AG04449 (cell line): Measurements from ENCODE around the gene FHIT.

Experiments
- CTCF ChIA-PET: fragments of 350-600 bp; formaldehyde crosslinking; extraction: SDS; loops from one replicate; lab custom pipeline; 2021; ENCODE audit warnings: antibody characterized with exemption; lab: Yijun Ruan, JAX
- POLR2A ChIA-PET: fragments of 400-600, 350-600 bp; formaldehyde crosslinking; extraction: SDS; loops from one replicate; lab custom pipeline; 2020; ENCODE audit warnings: antibody characterized with exemption, inconsistent platforms; lab: Yijun Ruan, JAX
- DNase-seq: peaks from one replicate; pipeline ENCODE4 v3.0.0-alpha.2; 2010; ENCODE audit warnings: low read depth, low spot score
- H3K4me3 ChIP-seq: 2 replicates; pipeline ENCODE4 v1.5.1; 2011; ENCODE audit warnings: low read depth, mild to moderate bottlenecking, control low read depth, low read length
- CTCF ChIP-seq: IDR thresholded peaks from one replicate; pipeline ENCODE4 v1.5.1; 2011; ENCODE audit warnings: mild to moderate bottlenecking, moderate library complexity, low read length, control low read depth, inconsistent platforms; ENCODE audit not compliant: insufficient read depth; ENCODE audit errors: missing control alignments

FHIT gene

GRCh38 chr3:61136191-61136590 lies 115.1 kb downstream of the FHIT start:
- CTCF ChIA-PET = no interaction called here

GRCh38 chr3:61134532-61134931 lies 116.7 kb downstream of the FHIT start:
- no peak overlapping the region for H3K4me3 ChIP-seq
- CTCF ChIA-PET = no interaction called here
- no peak for TF ChIP-seq CTCF
- POLR2A ChIA-PET = no interaction called here
- no peak for DNase-seq

More at GRCh38 chr3:61136191-61136590, 115.1 kb downstream of the FHIT start:
- DNase-seq = no peak
- H3K4me3 ChIP-seq = no peak overlapping the region
- POLR2A ChIA-PET = no interaction called here
- no peak for TF ChIP-seq CTCF

GRCh38 chr3:61132062-61132461 lies 119.2 kb downstream of the FHIT start:
- no peak overlapping the region for H3K4me3 ChIP-seq
- CTCF ChIA-PET = no interaction called here
- DNase-seq = no peak
- no peak for TF ChIP-seq CTCF
- POLR2A ChIA-PET = no interaction called here

GRCh38 chr3:61118830-61119229 lies 132.4 kb downstream of the FHIT start:
- no peak for DNase-seq
- no peak for TF ChIP-seq CTCF
- no peak overlapping the region for H3K4me3 ChIP-seq
- ChIA-PET POLR2A (no interaction called here), CTCF (no interaction called here)

GRCh38 chr3:61117045-61117898 lies 134.0 kb downstream of the FHIT start:
- DNase-seq = no peak
- CTCF ChIA-PET = no interaction called here
- H3K4me3 ChIP-seq = no peak overlapping the region
- TF ChIP-seq CTCF = no peak
- POLR2A ChIA-PET = no interaction called here

GRCh38 chr3:61114316-61114953 lies 136.8 kb downstream of the FHIT start:
- no peak for DNase-seq
- TF ChIP-seq CTCF = no peak
- ChIA-PET CTCF (no interaction called here), POLR2A (no interaction called here)
- H3K4me3 ChIP-seq = no peak overlapping the region
